Measurements from ENCODE around the gene KEAP1. TPM values are rescaled to one million over a fixed set of nuclear protein-coding genes. Genes with fewer than 3 reads are reported as not detected.
A peak's percentile ranks its signal among the peaks of the same experiment; 100 is the strongest.
"Not testable (repeated sequence)": the region's sequence is repeated elsewhere in the genome, so short reads cannot be mapped to it uniquely, and the experiment has no call there.

The KEAP1 gene
- 49.7 and 71.2 TPM in 2 replicates for total RNA-seq (ENCODE audit: low replicate concordance)
- long read RNA-seq, transcript KEAP1-202 (6 exons, 2,648 nt), result major isoform, 28 of 56 reads
- long read RNA-seq, partial matches to known transcripts, result 19 of 56 reads
- long read RNA-seq, other reads (novel, unspliced or antisense), result 3 of 56 reads

- DNase-seq (ENCODE audit: extremely low spot score, unreplicated experiment), result peak; percentile 76
- Mint-ChIP-seq H3K36me3 (peaks cover 4% of the 10 kb centered on the region), H3K4me3 (peak within 1 kb of the TSS; percentile 94), H3K9me3 (peaks cover 4% of the 10 kb centered on the region), H3K27ac (peak within 1 kb of the TSS; percentile 92), H3K27me3 (no peaks in the 10 kb centered on the region), H3K4me1 (ENCODE audit: unreplicated experiment) (peaks cover 17% of the 10 kb centered on the region)
- no peak for TF ChIP-seq CTCF (conservative IDR thresholded peaks at IDR 0.05)
Measured at GRCh38 chr19:10503002-10503789, at the start of gene KEAP1. KEAP1 (minus strand) TSS chr19:10503356; CDS start chr19:10500033, 3,323 bp downstream.

GRCh38 chr19:10552510-10553053 is 49.4 kb upstream of the KEAP1 start:
- Mint-ChIP-seq H3K36me3 (no peaks in the 10 kb centered on the region), H3K27me3 (no peaks in the 10 kb centered on the region), H3K4me1 (ENCODE audit: unreplicated experiment) (no peaks in the 10 kb centered on the region), H3K4me3 (no peak overlapping the region), H3K27ac (no peak overlapping the region), H3K9me3 (no peaks in the 10 kb centered on the region)
- TF ChIP-seq CTCF (conservative IDR thresholded peaks at IDR 0.05), result no peak
- no peak for DNase-seq (ENCODE audit: extremely low spot score, unreplicated experiment)

GRCh38 chr19:10551698-10552301 is 48.6 kb upstream of the KEAP1 start:
- no peaks in the 10 kb centered on the region for H3K9me3 Mint-ChIP-seq
- no peaks in the 10 kb centered on the region for H3K4me1 Mint-ChIP-seq (ENCODE audit: unreplicated experiment)
- TF ChIP-seq CTCF (conservative IDR thresholded peaks at IDR 0.05), result peak; percentile 15
- no peaks in the 10 kb centered on the region for H3K27me3 Mint-ChIP-seq
- no peak overlapping the region for H3K4me3 Mint-ChIP-seq
- no peaks in the 10 kb centered on the region for H3K36me3 Mint-ChIP-seq
- DNase-seq (ENCODE audit: extremely low spot score, unreplicated experiment), result no peak
- H3K27ac Mint-ChIP-seq, result no peak overlapping the region

- H3K4me3 Mint-ChIP-seq; H3K4me1 Mint-ChIP-seq (ENCODE audit: unreplicated experiment); H3K36me3 Mint-ChIP-seq: not testable (repeated sequence)
Measured at GRCh38 chr19:10551006-10551405, 47.9 kb upstream of the KEAP1 start.

GRCh38 chr19:10550336-10550735 is 47.2 kb upstream of the KEAP1 start:
- Mint-ChIP-seq H3K27ac (no peak overlapping the region), H3K36me3 (no peaks in the 10 kb centered on the region), H3K4me1 (ENCODE audit: unreplicated experiment) (no peaks in the 10 kb centered on the region), H3K9me3 (no peaks in the 10 kb centered on the region), H3K4me3 (no peak overlapping the region), H3K27me3 (no peaks in the 10 kb centered on the region)
- TF ChIP-seq CTCF (conservative IDR thresholded peaks at IDR 0.05), result no peak
- no peak for DNase-seq (ENCODE audit: extremely low spot score, unreplicated experiment)

More at GRCh38 chr19:10551006-10551405, 47.9 kb upstream of the KEAP1 start:
- not testable (repeated sequence) for DNase-seq (ENCODE audit: extremely low spot score, unreplicated experiment); H3K27me3 Mint-ChIP-seq; H3K9me3 Mint-ChIP-seq; H3K27ac Mint-ChIP-seq

GRCh38 chr19:10549733-10550132 is 46.6 kb upstream of the KEAP1 start:
- DNase-seq (ENCODE audit: extremely low spot score, unreplicated experiment), result no peak
- H3K4me3 Mint-ChIP-seq, result no peak overlapping the region
- no peaks in the 10 kb centered on the region for H3K4me1 Mint-ChIP-seq (ENCODE audit: unreplicated experiment)
- no peak for TF ChIP-seq CTCF (conservative IDR thresholded peaks at IDR 0.05)
- no peaks in the 10 kb centered on the region for H3K9me3 Mint-ChIP-seq
- no peaks in the 10 kb centered on the region for H3K27me3 Mint-ChIP-seq
- no peaks in the 10 kb centered on the region for H3K36me3 Mint-ChIP-seq
- no peak overlapping the region for H3K27ac Mint-ChIP-seq
